Astrocyte of the hippocampus (primary cell): ENCODE data around the gene TFDP1.
"Not testable (repeated sequence)": the region's sequence is repeated elsewhere in the genome, so short reads cannot be mapped to it uniquely, and the experiment has no call there.

Experiments used
- DNase-seq: peaks from one replicate; pipeline ENCODE4 v3.0.0; 2011; ENCODE audit warnings: low read depth, low spot score

Gene TFDP1

DNA sequence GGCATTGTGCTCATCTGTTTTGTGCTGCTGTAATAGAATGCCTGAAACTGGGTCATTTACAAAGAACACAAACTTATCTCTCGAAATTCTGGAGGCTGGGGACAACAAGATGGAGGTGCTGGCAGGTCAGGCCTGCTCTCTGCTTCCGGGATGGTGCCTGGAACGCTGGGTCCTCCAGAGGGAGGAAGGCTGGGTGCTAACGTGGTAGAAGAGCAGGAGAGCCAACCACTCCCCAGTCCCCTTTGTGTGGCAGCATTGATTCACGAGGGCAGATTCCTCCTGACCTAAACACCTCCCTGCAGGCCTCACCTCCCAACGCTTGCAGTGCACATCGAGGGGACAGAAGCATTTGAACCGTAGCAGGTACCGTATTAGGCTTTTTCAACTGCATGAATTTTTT, 34.1 kb upstream of the TFDP1 start:
- no peak for DNase-seq

- DNase-seq, result no peak
Observed at GRCh38 chr13:113551081-113552000, 33.2 kb upstream of the TFDP1 start.

DNA sequence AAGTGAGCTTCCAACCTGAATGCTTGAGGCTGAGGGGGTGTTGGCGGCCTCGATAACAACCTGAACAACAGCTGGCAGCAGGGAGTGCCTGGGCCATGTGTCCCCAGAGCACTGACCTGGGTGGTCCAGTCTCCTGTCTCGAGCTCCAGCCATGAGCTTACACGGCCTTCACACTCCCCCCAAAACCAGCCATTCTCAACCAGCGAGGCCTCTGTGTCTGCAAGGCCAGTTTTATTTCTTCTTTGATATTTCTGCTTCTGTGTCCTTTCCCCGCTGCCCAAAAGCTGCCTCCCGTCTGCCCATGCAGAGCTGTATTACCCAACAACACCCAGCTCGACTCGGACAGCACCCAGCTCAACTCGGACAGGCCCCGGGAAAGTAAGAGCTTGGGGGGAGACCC, 32.5 kb upstream of the TFDP1 start:
- no peak for DNase-seq

DNA sequence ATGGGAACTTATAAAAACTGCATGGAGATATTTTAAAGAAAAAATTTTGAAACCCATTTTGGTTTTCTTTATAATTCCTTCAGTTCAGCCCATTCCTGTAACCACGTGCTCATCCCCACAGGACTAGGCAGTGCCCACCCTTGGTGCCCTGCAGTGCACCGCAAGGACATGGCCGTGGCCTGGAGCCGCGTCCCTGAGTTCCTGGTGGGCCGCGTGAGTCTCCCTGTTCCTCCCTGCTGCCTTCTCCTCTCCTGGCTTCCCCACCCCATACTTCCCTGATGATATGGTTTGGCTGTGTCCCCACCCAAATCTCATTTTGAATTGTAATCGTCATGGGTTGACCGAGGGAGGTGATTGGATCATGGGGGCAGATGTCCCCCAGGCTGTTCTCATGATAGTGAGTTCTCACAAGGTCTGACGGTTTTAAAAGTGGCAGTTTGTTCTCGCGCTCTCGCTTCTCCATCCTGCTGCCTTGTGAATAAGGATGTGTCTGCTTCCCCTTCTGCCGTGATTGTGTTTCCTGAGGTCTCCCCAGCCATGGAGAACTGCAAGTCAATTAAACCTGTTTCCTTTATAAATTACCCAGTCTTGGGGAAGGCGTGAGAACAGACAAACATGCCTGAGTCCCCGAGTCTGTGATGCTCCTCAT, 31.6 kb upstream of the TFDP1 start:
- no peak for DNase-seq

DNA sequence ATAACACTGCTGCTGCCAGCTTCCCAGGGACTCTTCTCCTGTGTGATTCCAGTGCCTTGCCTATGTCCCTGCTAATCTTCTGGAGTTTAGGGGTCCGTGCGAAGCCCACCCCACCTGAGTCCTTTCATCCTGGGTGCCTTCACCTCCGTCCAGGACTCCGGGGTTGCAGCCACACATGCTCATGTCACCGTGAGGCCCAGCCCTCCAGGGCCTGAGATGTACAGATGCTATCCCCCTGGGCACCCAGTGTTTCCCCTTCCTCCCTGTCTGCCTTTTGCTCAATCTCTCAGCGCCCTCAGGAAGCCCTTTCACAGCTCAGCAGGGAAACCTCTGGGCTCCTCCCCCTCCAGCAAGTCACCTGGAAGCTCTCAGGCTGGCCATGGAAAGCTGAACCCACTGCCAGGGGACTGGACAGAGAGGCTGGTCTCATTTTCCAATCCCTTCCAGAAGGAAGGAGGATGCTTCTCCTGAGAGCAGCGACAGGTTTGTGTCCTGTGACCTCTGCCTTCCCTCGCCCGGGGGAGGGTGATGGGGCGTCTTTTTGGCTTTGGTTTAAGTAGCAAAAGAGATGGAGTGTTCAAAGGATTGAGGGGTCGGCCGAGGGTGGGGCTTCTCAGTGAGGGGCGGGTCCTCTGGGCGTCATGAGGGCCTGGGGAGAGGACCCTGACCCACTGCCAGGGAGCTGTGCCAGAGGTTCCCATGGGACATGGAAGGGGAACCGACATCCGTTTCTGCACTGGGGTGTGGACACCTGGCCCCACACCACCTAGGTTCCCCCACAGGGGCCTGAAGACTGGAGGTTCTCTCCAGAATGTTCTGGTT, 30.8 kb upstream of the TFDP1 start:
- no peak for DNase-seq

DNA sequence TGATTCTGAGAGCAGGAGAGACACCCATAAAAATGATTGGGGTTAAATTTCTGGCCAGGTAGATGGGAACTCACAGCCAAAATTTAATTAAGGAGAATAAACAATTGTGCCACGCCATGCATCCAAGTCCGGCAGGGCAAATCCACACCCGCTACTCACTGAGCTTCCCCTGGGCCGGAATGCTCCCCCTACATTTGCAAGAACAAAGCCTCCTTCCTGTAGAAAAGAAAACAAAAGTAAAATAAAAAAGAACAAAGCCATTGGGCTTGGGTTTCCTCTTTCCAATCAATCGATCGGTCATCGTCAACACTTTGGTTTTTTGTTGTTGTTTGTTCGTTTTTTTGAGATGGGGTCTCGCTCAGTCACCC, 30.2 kb upstream of the TFDP1 start:
- DNase-seq, result no peak

GRCh38 chr13:113555141-113555540, 29.4 kb upstream of the TFDP1 start:
- DNase-seq, result no peak

- no peak for DNase-seq
Observed at GRCh38 chr13:113557013-113557412, 27.5 kb upstream of the TFDP1 start.

- no peak for DNase-seq
Observed at GRCh38 chr13:113558461-113558860, 26.1 kb upstream of the TFDP1 start.

GRCh38 chr13:113559061-113559460, 25.5 kb upstream of the TFDP1 start:
- no peak for DNase-seq

- DNase-seq, result no peak
Observed at GRCh38 chr13:113559901-113560644, 24.5 kb upstream of the TFDP1 start.

DNA sequence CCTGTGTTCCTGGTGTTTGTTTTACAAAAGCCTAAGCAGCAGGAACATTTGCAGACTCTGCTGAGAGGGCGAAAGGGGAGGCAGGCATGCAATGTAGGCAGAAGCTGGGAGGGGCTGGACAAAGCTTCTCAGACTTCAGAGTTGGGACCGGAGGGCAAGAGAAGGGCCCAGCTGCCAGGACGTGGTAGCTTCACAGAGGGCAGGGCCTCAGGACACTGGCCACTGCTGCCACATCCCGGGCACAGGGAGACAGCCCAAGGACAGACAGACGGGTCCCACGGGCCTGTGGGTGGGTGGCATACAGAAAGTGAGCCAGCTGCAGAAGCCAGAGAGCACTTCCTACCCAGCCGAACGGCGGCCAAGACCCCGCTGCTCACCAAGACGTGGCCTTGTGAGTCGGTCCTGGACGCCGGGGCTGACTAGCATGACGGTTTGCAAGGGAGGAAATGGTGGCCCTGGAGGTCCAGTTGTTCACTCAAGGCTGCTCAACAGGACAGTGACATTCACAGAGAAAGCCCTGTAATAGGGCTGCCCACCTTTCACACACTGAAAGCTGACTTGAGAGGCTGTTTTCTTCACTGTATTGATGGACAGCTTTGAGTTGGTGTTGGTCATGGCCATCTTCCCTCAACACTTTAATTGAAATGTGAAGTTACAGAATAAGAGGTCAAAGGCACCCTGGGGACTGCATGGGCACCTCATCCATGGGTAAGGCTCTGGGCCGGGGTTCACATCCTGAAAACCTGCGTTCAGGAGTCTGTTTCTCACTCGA, 23.7 kb upstream of the TFDP1 start:
- DNase-seq, result no peak

DNA sequence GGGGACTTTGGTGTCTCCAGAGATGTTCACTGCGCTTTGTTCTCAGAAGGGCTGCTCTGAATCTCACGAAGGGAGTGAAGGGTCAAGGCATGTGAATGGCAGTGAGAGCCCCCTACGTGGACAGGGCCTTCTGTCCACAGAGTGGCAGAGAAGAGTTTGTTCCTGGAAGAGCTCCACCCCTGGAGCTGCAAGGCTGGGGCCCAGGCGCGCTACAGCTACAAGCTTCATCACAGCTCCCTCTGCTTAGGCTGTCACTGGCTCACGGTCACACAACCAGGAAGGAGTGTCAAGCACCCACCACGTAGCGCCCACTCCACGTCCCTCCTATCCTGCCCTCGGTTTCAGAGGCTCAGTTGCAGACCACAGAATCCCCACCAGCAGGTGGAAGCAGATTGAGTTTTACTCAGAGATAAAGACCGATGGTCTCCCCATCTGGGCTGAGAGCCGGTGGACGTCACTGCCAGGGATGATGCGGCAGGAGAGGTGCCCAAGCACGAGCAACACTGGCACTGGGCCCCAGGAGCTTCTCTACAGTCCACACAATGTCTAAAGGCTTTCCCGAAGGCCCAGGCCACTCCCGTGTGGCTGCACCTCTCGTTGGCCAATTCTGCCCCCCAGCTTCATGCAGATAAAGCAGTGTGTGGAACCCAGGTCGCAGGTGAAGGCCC, 23.0 kb upstream of the TFDP1 start:
- DNase-seq, result no peak

- peak; percentile 92 for DNase-seq
Observed at GRCh38 chr13:113562085-113562749, 22.3 kb upstream of the TFDP1 start.

DNA sequence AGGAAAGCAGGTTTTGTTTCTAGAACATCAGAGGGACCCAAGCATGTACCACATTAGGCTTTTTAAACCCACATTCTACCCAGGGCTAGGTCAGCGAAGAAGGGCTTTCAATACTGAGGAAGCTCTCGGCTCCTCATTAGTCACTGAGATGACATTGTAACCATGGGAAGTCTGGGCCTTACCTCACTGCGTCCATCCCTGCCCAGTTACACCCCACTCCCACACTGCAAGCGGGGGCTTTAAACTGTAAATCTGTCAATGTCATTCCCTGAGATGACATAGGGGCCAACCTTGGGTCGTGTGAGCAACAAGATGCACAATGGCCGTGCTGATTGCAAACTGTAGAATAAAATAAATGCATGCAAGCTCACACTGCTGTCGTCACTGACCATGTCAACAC, 21.7 kb upstream of the TFDP1 start:
- DNase-seq, result no peak

- DNase-seq, result not testable (repeated sequence)
Observed at GRCh38 chr13:113563511-113563910, 21.0 kb upstream of the TFDP1 start.

- DNase-seq, result no peak
Observed at GRCh38 chr13:113564331-113565023, 20.1 kb upstream of the TFDP1 start.

GRCh38 chr13:113565526-113566226, 18.9 kb upstream of the TFDP1 start:
- no peak for DNase-seq

GRCh38 chr13:113566227-113566561, 18.4 kb upstream of the TFDP1 start:
- no peak for DNase-seq
